Urinary bladder (tissue), 4 donors: ENCODE measurements around the gene KRTAP6-2. TPM values are rescaled to one million over a fixed set of nuclear protein-coding genes. Genes with fewer than 3 reads are reported as not detected.

Experiments used
- DNase-seq: peaks from one replicate; pipeline ENCODE4 v3.0.0-alpha.2; 2015; ENCODE audit errors: extremely low spot score
- H3K27ac ChIP-seq: one replicate; pipeline ENCODE4 v1.5.1; 2013; ENCODE audit warnings: low read depth, mild to moderate bottlenecking, moderate library complexity
- H3K36me3 ChIP-seq: one replicate; pipeline ENCODE4 v1.6.1; 2013; ENCODE audit warnings: mild to moderate bottlenecking, moderate library complexity; ENCODE audit not compliant: insufficient read depth
- H3K4me1 ChIP-seq: one replicate; pipeline ENCODE4 v1.6.1; 2013; ENCODE audit warnings: mild to moderate bottlenecking, moderate library complexity; ENCODE audit not compliant: insufficient read depth
- H3K4me3 ChIP-seq: one replicate; pipeline ENCODE4 v1.5.1; 2013; ENCODE audit warnings: low read depth, low read length
- WGBS: extraction: QIAGEN DNeasy Blood & Tissue Kit; methylation state at CpG from one replicate; pipeline ENCODE4 v1.1.7; 2013; 5-methylcytosine and 5-hydroxymethylcytosine counted together
- polyA plus RNA-seq: library from polyadenylated mRNA; stranded (reverse); fragments of 200-250 nt; gene quantifications from one replicate; pipeline ENCODE4 v1.2.3, GENCODE V29; 2013
- small RNA-seq: library from RNA; depleted of rRNA; stranded (forward); fragments of <200 nt; gene quantifications from one replicate; pipeline ENCODE3, GENCODE V24; 2014
- total RNA-seq: library from RNA; depleted of rRNA; stranded (reverse); fragments of >200 nt; gene quantifications from one replicate; pipeline ENCODE4 v1.2.3, GENCODE V29; 2014
- donor health status: healthy with polysubstance abuse.
- donor health status: healthy.

Gene KRTAP6-2
- total and polyA plus RNA-seq, 2 donors: not detected

DNA sequence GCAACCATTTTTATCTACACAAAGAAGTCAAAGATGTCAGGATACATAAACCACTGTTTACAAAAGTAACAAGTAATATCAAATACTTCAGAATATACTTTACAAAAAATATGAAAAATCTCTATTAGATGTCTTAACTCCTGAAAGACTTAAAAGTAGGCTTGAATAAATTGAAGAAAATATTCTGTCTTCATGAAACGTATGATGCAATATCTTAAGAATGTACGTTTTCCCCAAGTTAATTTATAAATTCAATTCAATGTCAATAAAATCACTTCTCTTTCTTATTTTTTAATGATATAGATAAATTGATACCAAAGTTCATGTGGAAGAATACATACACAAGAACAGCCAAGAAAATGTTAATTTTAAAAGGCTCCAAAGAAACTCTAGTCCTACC is 43.6 kb downstream of the KRTAP6-2 start:
- H3K4me3 ChIP-seq: no peak overlapping the region
- 61% methylated on average over 2 of the region's 2 CpGs for WGBS
- no peaks in the 10 kb centered on the region for H3K4me1 ChIP-seq
- DNase-seq: no peak
- H3K36me3 ChIP-seq: no peaks in the 10 kb centered on the region
- no peak overlapping the region for H3K27ac ChIP-seq

DNA sequence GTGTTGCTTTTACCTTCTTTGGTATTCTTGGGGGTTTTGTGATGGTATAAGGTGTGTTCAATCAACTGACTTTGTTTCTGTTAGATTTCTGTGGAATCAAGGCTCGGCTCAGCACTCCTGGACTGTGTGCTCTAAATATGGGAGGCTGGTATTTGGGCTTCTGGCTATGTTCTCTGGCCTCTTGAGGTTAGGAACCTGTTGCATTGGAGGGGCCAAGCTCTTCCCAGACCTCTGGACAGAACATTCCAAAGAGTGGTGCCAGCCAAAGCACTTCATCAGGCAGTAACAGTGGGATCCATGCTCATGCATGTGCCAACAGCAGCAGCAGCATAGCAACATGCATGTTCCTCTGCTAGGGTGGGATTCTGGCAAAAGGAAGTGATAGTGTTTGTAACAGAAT is 45.9 kb downstream of the KRTAP6-2 start:
- H3K27ac ChIP-seq: no peak overlapping the region
- 48% methylated on average over 1 of the region's 1 CpG for WGBS

More for the DNA sequence above, 45.9 kb downstream of the KRTAP6-2 start:
- no peak for DNase-seq
- H3K4me1 ChIP-seq: no peaks in the 10 kb centered on the region
- no peak overlapping the region for H3K4me3 ChIP-seq
- no peaks in the 10 kb centered on the region for H3K36me3 ChIP-seq

Small RNA genes within 50 kb of the gene (small RNA-seq; reads per million reads assigned to genes)
- gene KRTAP20-1: not detected
- gene KRTAP20-3: not detected
- gene KRTAP20-4: not detected
- gene KRTAP22-1: not detected
- gene KRTAP22-2: not detected

Other genes starting within 250 kb of the KRTAP6-2 start
- gene KRTAP13-2, start 226.6 kb downstream of the KRTAP6-2 start, total RNA-seq: not detected
- not detected for gene KRTAP13-2, start 226.6 kb downstream of the KRTAP6-2 start, polyA plus RNA-seq
- not detected for gene KRTAP13-1, start 202.9 kb downstream of the KRTAP6-2 start, total RNA-seq
- not detected for gene KRTAP13-1, start 202.9 kb downstream of the KRTAP6-2 start, polyA plus RNA-seq
- not detected for gene KRTAP13-3, start 173.0 kb downstream of the KRTAP6-2 start, total RNA-seq
- not detected for gene KRTAP13-3, start 173.0 kb downstream of the KRTAP6-2 start, polyA plus RNA-seq
- gene KRTAP13-4, start 168.7 kb downstream of the KRTAP6-2 start, total RNA-seq: not detected
- not detected for gene KRTAP13-4, start 168.7 kb downstream of the KRTAP6-2 start, polyA plus RNA-seq
- not detected for gene KRTAP15-1, start 158.6 kb downstream of the KRTAP6-2 start, total RNA-seq
- not detected for gene KRTAP15-1, start 158.6 kb downstream of the KRTAP6-2 start, polyA plus RNA-seq
- not detected for gene KRTAP19-1, start 118.5 kb downstream of the KRTAP6-2 start, total RNA-seq
- not detected for gene KRTAP19-1, start 118.5 kb downstream of the KRTAP6-2 start, polyA plus RNA-seq
- not detected for gene KRTAP19-2, start 111.5 kb downstream of the KRTAP6-2 start, total RNA-seq
- not detected for gene KRTAP19-2, start 111.5 kb downstream of the KRTAP6-2 start, polyA plus RNA-seq
- gene KRTAP19-3, start 106.9 kb downstream of the KRTAP6-2 start, total RNA-seq: not detected
- not detected for gene KRTAP19-3, start 106.9 kb downstream of the KRTAP6-2 start, polyA plus RNA-seq
- not detected for gene KRTAP19-4, start 101.7 kb downstream of the KRTAP6-2 start, total RNA-seq
- not detected for gene KRTAP19-4, start 101.7 kb downstream of the KRTAP6-2 start, polyA plus RNA-seq
- not detected for gene KRTAP19-5, start 96.8 kb downstream of the KRTAP6-2 start, total RNA-seq
- gene KRTAP19-5, start 96.8 kb downstream of the KRTAP6-2 start, polyA plus RNA-seq: not detected
- gene KRTAP19-6, start 57.0 kb downstream of the KRTAP6-2 start, total RNA-seq: not detected
- gene KRTAP19-6, start 57.0 kb downstream of the KRTAP6-2 start, polyA plus RNA-seq: not detected
- not detected for gene KRTAP19-7, start 37.6 kb downstream of the KRTAP6-2 start, total RNA-seq
- gene KRTAP19-7, start 37.6 kb downstream of the KRTAP6-2 start, polyA plus RNA-seq: not detected
- not detected for gene KRTAP22-2, start 8.5 kb downstream of the KRTAP6-2 start, total RNA-seq
- gene KRTAP22-2, start 8.5 kb downstream of the KRTAP6-2 start, polyA plus RNA-seq: not detected
- gene KRTAP6-3, start 6.5 kb downstream of the KRTAP6-2 start, total RNA-seq: not detected
- gene KRTAP6-3, start 6.5 kb downstream of the KRTAP6-2 start, polyA plus RNA-seq: not detected
- not detected for gene KRTAP22-1, start 2.2 kb upstream of the KRTAP6-2 start, total RNA-seq
- gene KRTAP22-1, start 2.2 kb upstream of the KRTAP6-2 start, polyA plus RNA-seq: not detected
- gene KRTAP6-1, start 15.0 kb upstream of the KRTAP6-2 start, total RNA-seq: not detected
- not detected for gene KRTAP6-1, start 15.0 kb upstream of the KRTAP6-2 start, polyA plus RNA-seq
- not detected for gene KRTAP20-1, start 17.5 kb upstream of the KRTAP6-2 start, total RNA-seq
- gene KRTAP20-1, start 17.5 kb upstream of the KRTAP6-2 start, polyA plus RNA-seq: not detected
- not detected for gene KRTAP20-4, start 21.7 kb upstream of the KRTAP6-2 start, total RNA-seq
- gene KRTAP20-4, start 21.7 kb upstream of the KRTAP6-2 start, polyA plus RNA-seq: not detected
- not detected for gene KRTAP20-2, start 36.3 kb upstream of the KRTAP6-2 start, total RNA-seq
- not detected for gene KRTAP20-2, start 36.3 kb upstream of the KRTAP6-2 start, polyA plus RNA-seq
- gene KRTAP20-3, start 44.0 kb upstream of the KRTAP6-2 start, total RNA-seq: not detected
- not detected for gene KRTAP20-3, start 44.0 kb upstream of the KRTAP6-2 start, polyA plus RNA-seq
- not detected for gene KRTAP21-3, start 119.9 kb upstream of the KRTAP6-2 start, total RNA-seq
- gene KRTAP21-3, start 119.9 kb upstream of the KRTAP6-2 start, polyA plus RNA-seq: not detected
- gene KRTAP21-2, start 148.4 kb upstream of the KRTAP6-2 start, total RNA-seq: not detected
- gene KRTAP21-2, start 148.4 kb upstream of the KRTAP6-2 start, polyA plus RNA-seq: not detected
- gene KRTAP21-1, start 156.5 kb upstream of the KRTAP6-2 start, total RNA-seq: not detected
- not detected for gene KRTAP21-1, start 156.5 kb upstream of the KRTAP6-2 start, polyA plus RNA-seq
- gene KRTAP8-1, start 214.4 kb upstream of the KRTAP6-2 start, total RNA-seq: not detected
- not detected for gene KRTAP8-1, start 214.4 kb upstream of the KRTAP6-2 start, polyA plus RNA-seq
- gene KRTAP7-1, start 230.9 kb upstream of the KRTAP6-2 start, total RNA-seq: not detected
- gene KRTAP7-1, start 230.9 kb upstream of the KRTAP6-2 start, polyA plus RNA-seq: not detected